Activated CD8-positive, alpha-beta memory T cell treated with anti-CD3 and anti-CD28 coated beads, Interleukin-2, amount 50 U/mL, for 24 hours (primary cell): ENCODE data around the gene POU1F1.
"Not testable (repeated sequence)": the region's sequence is repeated elsewhere in the genome, so short reads cannot be mapped to it uniquely, and the experiment has no call there.

Experiments
- DNase-seq: peaks from one replicate; pipeline ENCODE4 v3.0.0-alpha.2; 2020; ENCODE audit errors: extremely low read depth

POU1F1 gene, protein sequence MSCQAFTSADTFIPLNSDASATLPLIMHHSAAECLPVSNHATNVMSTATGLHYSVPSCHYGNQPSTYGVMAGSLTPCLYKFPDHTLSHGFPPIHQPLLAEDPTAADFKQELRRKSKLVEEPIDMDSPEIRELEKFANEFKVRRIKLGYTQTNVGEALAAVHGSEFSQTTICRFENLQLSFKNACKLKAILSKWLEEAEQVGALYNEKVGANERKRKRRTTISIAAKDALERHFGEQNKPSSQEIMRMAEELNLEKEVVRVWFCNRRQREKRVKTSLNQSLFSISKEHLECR

GRCh38 chr3:87276484-87276883 lies at the start of gene POU1F1:
TSS of gene POU1F1 (minus strand) at chr3:87276584. CDS start at chr3:87276462, 122 bp downstream.
- DNase-seq = no peak

GRCh38 chr3:87324609-87325008 lies 48.2 kb upstream of the POU1F1 start:
- DNase-seq = no peak

- no peak for DNase-seq
These were observed 44.6 kb upstream of the POU1F1 start for GRCh38 chr3:87320756-87321626.

DNA sequence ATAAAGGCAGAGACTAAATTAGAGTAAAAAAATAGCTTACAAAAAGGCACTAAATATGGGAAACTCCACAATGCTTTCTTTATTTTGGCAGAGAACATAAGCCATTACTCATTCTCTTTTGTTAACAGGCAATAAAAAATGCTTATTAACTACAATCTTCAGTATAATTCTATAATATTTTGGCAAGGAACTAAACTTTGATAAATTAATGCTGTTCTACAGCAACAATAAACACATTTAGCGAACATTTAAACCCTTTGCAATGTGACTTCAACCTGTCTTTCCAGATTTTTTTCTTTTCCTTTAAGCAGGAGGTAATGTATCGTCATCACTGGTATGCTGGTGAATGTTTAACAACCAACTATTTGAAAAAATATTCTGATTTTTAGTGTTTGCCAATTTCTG lies 42.2 kb upstream of the POU1F1 start:
- no peak for DNase-seq

DNA sequence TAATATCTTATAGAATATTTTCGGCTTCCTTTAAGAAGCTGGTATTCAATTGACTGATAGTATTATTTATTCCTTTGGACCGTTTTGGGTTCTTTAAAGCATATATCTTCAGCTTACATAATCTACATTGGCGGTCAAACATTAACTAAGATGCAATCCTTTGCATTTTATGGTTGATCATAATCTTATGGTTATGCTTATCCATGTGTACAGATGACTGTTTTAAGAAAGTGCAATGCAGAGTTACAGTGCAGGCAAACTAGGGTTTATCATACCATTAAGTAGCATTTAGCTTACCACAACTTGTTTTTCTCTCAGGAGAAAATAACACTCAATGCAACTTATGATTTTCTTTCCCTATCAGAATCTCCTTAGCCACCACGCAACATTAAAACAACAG lies 41.4 kb upstream of the POU1F1 start:
- no peak for DNase-seq

DNA sequence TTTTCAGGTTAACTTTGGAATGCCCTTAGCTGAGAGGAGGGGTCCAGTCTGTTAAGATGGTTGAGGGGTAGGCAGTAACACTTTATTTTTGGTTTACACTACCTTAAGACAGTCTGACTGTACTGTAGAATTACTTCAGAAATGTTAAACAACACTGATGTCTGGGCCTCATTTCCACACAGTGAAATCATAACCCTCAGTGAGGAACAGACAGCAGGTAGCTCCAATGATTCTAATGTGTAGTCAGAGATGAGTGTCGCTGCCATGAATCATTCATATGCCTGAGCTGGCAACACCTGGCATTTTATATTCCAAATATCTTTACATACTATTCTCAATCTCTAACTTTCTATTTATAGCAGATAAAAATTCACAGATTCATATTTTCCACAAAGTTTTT lies 37.3 kb upstream of the POU1F1 start:
- DNase-seq = no peak

GRCh38 chr3:87311309-87311708 lies 34.9 kb upstream of the POU1F1 start:
- no peak for DNase-seq

DNA sequence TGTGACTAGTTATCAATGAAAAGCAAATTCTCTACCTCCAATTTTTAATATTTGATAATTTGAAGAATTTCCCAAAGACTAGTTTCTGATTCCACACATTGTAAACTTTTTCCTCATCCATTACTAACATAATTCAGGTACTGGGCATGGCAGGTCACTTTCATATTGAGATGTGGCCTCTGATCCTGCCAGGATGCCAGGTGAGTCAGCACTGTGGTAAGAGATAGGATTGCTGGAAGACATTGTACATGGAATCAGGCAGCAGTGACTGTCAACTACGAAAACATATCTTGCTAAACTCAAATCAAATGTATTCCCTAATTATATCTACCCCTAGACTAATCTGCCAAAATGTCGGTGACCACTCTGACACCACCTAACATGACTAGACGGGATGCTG lies 33.2 kb upstream of the POU1F1 start:
- DNase-seq = no peak

GRCh38 chr3:87307805-87308204 lies 31.4 kb upstream of the POU1F1 start:
- no peak for DNase-seq

DNA sequence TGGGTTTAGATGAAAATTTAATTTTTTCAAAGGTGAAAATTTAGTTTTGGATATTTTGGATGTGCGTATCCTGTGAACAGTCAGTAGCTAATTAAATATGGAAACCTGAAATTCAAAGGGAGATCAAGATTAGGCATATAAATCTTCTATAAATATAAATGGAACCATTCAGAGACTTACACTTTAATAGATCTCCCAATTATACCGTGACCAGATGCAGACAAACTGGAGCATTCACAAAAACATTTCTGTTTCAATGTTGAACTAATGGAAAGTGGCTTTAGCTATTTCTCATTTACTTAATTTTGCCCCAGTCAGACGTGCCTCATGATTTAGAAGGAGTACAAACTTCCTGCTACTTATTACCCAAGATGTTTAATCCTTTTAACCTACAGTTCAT lies 29.1 kb upstream of the POU1F1 start:
- DNase-seq = no peak

GRCh38 chr3:87305031-87305430 lies 28.6 kb upstream of the POU1F1 start:
- DNase-seq = not testable (repeated sequence)

- no peak for DNase-seq
These were observed 21.8 kb upstream of the POU1F1 start for GRCh38 chr3:87298111-87298718.

DNA sequence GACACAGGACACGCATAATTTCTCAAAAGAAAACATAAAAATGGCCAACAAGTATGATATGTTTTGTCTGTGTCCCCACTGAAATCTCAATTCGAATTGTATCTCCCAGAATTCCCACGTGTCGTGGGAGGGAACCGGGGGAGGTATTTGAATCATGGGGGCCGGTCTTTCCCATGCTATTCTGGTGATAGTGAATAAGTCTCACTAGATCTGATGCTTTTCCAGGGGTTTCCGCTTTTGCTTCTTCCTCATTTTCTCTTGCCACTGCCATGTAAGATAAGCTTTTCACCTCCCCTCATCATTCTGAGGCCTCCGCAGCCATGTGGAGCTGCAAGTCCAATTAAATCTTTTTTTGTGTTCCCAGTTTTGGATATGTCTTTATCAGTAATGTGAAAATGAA lies 12.1 kb upstream of the POU1F1 start:
- DNase-seq = no peak

DNA sequence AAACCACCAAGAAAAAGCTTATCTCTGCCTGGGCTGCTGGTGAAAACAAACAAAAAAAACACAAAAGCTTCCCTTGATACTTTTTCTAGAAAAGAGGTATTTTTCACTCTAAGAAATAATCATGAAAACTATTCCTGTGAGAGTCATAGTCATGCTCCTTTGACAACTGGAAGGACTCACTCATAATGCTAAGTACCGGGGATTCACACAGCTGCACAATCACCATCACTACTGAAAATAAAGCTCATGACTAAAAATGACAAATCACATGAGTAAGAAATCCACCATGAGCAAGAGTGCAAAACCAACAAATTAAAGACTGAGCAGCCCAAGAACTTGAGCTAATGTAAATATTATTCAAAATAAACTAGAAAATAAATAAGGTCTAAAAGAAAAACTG lies 10.6 kb upstream of the POU1F1 start:
- no peak for DNase-seq

DNA sequence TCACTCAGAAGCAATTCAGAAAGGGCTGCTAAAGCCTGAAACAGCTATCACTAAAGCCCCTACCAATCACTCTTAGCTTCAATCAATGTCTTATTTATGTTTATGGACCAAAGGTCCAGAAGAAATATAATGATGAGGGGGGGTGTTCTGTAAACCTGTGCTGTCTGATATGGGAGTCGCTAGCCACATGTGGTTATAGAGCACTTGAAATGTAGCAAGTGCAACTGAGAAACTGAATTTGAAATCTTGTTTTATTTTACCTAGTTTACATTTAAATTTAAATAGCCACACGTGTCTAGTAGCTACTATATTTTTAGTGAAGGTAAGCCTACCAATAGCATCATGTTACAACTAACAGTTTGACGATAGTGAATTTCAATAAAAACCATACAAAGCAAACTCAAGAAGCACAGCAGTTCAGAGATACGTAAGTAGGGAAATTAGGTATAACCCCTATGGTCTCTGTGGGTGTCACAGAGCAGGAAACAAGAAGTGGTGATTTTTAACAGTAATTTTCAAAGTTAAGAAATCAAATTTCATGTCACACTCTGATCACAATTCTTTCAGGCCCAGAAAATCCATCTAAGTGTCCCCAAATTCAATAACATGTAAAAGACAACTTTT lies 3.6 kb downstream of the POU1F1 start:
- no peak for DNase-seq

GRCh38 chr3:87270908-87271700 lies 5.3 kb downstream of the POU1F1 start:
- no peak for DNase-seq

- no peak for DNase-seq
These were observed 6.7 kb downstream of the POU1F1 start for GRCh38 chr3:87269723-87270122.

DNA sequence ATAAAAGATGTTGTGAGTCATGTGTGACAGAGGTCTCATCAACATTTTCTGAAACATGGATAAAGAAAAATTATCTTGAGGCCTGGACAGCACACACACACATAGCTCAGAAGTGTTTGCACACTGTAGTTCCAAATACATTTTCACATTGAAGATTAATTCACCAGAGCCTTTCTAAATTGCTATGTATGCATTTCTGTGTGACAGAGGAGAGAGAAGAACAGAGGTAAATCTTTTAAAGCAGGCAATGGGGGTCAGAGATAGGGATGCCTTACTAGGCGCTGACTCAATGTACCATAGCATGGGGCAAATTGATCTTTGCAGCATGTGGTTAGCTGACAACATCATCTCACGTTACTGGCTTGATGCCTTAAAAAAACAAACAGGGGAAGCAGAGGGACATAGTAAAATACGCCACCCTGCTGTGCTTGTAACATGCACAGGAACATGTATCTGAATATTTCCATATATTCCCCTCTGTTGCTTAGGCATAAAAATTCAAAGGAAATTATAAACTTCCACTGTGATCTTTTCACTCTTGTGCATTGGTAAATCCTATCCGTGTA lies 7.7 kb downstream of the POU1F1 start:
- DNase-seq = no peak

- no peak for DNase-seq
These were observed 8.3 kb downstream of the POU1F1 start for GRCh38 chr3:87267953-87268645.

DNA sequence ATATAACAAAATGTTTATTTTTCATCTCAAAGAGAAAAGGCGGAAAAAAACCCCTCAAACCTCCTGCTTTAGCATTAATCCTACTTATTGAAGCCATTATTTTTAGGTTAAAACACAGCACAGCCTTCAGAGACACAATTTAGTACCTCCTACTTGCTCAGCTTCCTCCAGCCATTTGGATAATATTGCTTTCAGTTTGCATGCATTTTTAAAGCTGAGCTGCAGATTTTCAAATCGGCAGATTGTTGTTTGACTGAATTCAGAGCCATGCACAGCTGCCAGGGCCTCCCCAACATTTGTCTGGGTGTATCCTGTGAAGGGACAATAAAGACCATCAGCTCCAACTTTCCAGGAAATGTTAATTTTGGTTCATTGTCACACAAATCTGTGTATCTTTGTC lies 14.5 kb downstream of the POU1F1 start:
- DNase-seq = no peak

- no peak for DNase-seq
These were observed 16.1 kb downstream of the POU1F1 start for GRCh38 chr3:87260270-87260669.
